Upper lobe of left lung (tissue), 6 donors: ENCODE measurements around the gene FGF14. TPM values are rescaled to one million over a fixed set of nuclear protein-coding genes. Genes with fewer than 3 reads are reported as not detected.

ENCODE experiments used
- ATAC-seq, 2 donors: fragments of 200-7000 bp; cut with Tn5 transposase; one replicate each; pipeline ENCODE4 v1.9.1; 2022; ENCODE audit warnings: mild to moderate bottlenecking in 2 of 2, moderate library complexity in 2 of 2; ENCODE audit not compliant: low FRiP score in 2 of 2
- DNase-seq, 2 donors: peaks; one replicate each; pipeline ENCODE4 v3.0.0-alpha.2; 2019 to 2020
- H3K27ac ChIP-seq, 4 donors: fragments of 200-600 bp; sonication (generic); one replicate each; pipeline ENCODE4 v1.5.1; 2016 to 2019
- H3K27me3 ChIP-seq, 4 donors: fragments of 200-600 bp; sonication (generic); one replicate each; pipeline ENCODE4 v1.5.1; 2017 to 2019
- H3K36me3 ChIP-seq, 4 donors: fragments of 200-600 bp; sonication (generic); one replicate each; pipeline ENCODE4 v1.5.1; 2016 to 2019
- H3K4me1 ChIP-seq, 4 donors: fragments of 200-600 bp; sonication (generic); one replicate each; pipeline ENCODE4 v1.5.1; 2018 to 2019
- H3K4me3 ChIP-seq, 4 donors: fragments of 200-600 bp; sonication (generic); one replicate each; pipeline ENCODE4 v1.5.1; 2017 to 2019; ENCODE audit warnings: mild to moderate bottlenecking in 2 of 4, moderate library complexity in 1 of 4
- H3K9me3 ChIP-seq, 4 donors: fragments of 200-600 bp; sonication (generic); one replicate each; pipeline ENCODE4 v1.5.1; 2018 to 2019
- EP300 ChIP-seq, 4 donors: sonication (generic); formaldehyde crosslinking; IDR thresholded peaks; one replicate each; pipeline ENCODE4 v1.5.1; 2017; ENCODE audit warnings: antibody characterized with exemption in 4 of 4, control low read depth in 2 of 4
- POLR2A ChIP-seq, 4 donors: fragments of 450-650 bp; IDR thresholded peaks; one replicate each; pipeline ENCODE4 v1.5.1; 2016 to 2017; ENCODE audit warnings: antibody characterized with exemption in 4 of 4, mild to moderate bottlenecking in 2 of 4
- POLR2AphosphoS5 ChIP-seq, 2 donors: sonication (generic); formaldehyde crosslinking; IDR thresholded peaks; one replicate each; pipeline ENCODE4 v1.5.1; 2017; ENCODE audit warnings: antibody characterized with exemption in 2 of 2
- WGBS, 2 donors: methylation state at CpG; one replicate each; pipeline ENCODE4 v1.1.5; 2017 to 2018; 5-methylcytosine and 5-hydroxymethylcytosine counted together
- total RNA-seq, 6 donors: library from RNA; depleted of rRNA in 4 of 6; stranded (reverse); fragments of >200 nt in 4 of 6; gene quantifications; one replicate each; pipeline versions ENCODE4 v1.1.0 to v1.2.1, GENCODE V29; 2016 to 2021
- TF ChIP-seq, protein P1 (sequence below), 6 experiments: fragments of 450-650 bp in 4 of 6; fragments of 200-600 bp in 2 of 6; sonication (generic) in 2 of 6; IDR thresholded peaks; one replicate each; pipeline ENCODE4 v1.5.1; 2016 to 2019; ENCODE audit warnings: antibody characterized with exemption in 6 of 6
- donor health status: DM: no; HTN: no; CAD: no; lungs with moderate emphysema.
- donor health status: DM: no; HTN: yes; CAD: no; lungs with severe emphysema.

FGF14 gene
- total RNA-seq, 6 donors from 2014 or later = 0.80 to 8.4 (median 4.1) TPM

DNA sequence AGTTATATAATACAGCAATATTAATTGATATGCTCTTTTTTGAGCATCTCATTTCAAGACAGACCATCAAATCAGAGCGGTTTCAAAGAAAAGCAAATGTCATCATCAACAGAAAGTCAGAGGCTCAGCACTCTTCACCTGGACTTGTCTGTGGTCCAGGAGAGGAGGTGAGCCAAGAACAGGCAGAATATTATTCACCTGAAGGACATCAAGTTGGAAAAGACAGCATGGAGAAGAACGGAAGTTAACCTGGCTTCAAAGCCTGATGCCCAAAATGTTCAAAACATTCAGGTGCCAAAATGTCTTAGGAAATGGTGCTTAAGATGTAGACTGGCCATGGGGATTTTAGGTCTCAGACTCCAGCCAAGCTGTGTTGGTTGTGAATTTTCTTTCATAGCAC is 40.7 kb downstream of the FGF14 start:
- Histone ChIP-seq H3K36me3 (no peaks in the 10 kb centered on the region), H3K9me3 (no peaks in the 10 kb centered on the region), H3K4me3 (no peak overlapping the region), H3K4me1 (no peaks in the 10 kb centered on the region), H3K27ac (no peak overlapping the region), H3K27me3 (no peaks in the 10 kb centered on the region)
- no peak for ATAC-seq
- no peak for DNase-seq
- 92 to 98% methylated on average over 2 of the region's 2 CpGs for WGBS, 2 donors
- TF ChIP-seq POLR2A (IDR thresholded peaks at IDR 0.05) = no peak
- TF ChIP-seq, protein P1, sequence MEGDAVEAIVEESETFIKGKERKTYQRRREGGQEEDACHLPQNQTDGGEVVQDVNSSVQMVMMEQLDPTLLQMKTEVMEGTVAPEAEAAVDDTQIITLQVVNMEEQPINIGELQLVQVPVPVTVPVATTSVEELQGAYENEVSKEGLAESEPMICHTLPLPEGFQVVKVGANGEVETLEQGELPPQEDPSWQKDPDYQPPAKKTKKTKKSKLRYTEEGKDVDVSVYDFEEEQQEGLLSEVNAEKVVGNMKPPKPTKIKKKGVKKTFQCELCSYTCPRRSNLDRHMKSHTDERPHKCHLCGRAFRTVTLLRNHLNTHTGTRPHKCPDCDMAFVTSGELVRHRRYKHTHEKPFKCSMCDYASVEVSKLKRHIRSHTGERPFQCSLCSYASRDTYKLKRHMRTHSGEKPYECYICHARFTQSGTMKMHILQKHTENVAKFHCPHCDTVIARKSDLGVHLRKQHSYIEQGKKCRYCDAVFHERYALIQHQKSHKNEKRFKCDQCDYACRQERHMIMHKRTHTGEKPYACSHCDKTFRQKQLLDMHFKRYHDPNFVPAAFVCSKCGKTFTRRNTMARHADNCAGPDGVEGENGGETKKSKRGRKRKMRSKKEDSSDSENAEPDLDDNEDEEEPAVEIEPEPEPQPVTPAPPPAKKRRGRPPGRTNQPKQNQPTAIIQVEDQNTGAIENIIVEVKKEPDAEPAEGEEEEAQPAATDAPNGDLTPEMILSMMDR (IDR thresholded peaks at IDR 0.05) = no peak

DNA sequence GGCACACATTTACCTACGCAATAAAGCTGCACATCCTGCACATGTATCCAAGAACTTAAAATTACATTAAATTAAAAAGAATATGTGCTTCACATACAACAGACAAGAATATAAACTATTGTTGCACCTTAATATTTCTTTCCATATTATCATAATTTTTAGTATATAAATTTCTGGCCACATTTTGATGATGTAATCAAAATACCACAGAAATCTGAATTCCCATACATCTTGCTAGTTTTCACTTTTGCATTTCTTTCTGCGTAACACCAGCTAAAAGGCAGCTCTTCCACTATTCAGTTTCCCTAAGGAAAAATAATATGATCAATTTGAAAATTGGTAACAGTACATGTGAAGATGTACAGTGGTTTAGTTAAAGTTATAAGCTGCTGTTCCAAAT is 42.6 kb downstream of the FGF14 start:
- Histone ChIP-seq H3K4me3 (no peak overlapping the region), H3K36me3 (no peaks in the 10 kb centered on the region), H3K27me3 (no peaks in the 10 kb centered on the region), H3K27ac (no peak overlapping the region), H3K4me1 (no peaks in the 10 kb centered on the region), H3K9me3 (no peaks in the 10 kb centered on the region)
- TF ChIP-seq EP300 (IDR thresholded peaks at IDR 0.05) (no peak), POLR2A (IDR thresholded peaks at IDR 0.05) (no peak), POLR2AphosphoS5 (IDR thresholded peaks at IDR 0.05) (no peak)
- TF ChIP-seq, protein P1 (IDR thresholded peaks at IDR 0.05) = no peak
- ATAC-seq (no peak), DNase-seq (no peak)
- 89 to 99% methylated on average over 2 of the region's 2 CpGs for WGBS, 2 donors

DNA sequence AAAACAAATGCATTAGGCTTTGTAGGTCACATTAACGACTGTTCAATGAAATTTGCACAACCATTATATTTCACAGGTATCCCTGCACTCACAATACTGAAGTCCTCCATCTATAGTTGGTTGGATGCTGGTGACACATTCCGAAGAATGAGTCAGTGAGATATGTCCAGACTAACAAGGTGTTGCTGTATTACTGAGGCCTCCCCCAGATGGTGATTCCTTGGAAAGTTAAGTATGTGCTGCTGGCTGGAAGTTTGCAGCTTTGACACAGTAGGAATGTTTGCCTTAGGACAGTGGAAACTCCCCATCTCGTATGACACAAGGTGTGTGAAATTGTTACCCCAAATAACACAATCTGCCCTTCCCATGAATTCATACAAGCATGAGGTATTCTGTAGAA is 46.6 kb downstream of the FGF14 start:
- Histone ChIP-seq H3K4me1 (no peaks in the 10 kb centered on the region), H3K9me3 (no peaks in the 10 kb centered on the region), H3K4me3 (no peak overlapping the region), H3K27me3 (no peaks in the 10 kb centered on the region), H3K36me3 (no peaks in the 10 kb centered on the region), H3K27ac (no peak overlapping the region)
- ATAC-seq (no peak), DNase-seq (no peak)
- 77 to 84% methylated on average over 3 of the region's 3 CpGs for WGBS, 2 donors
- TF ChIP-seq, protein P1 (IDR thresholded peaks at IDR 0.05) = no peak
- TF ChIP-seq POLR2AphosphoS5 (IDR thresholded peaks at IDR 0.05) (no peak), EP300 (IDR thresholded peaks at IDR 0.05) (no peak), POLR2A (IDR thresholded peaks at IDR 0.05) (no peak)

DNA sequence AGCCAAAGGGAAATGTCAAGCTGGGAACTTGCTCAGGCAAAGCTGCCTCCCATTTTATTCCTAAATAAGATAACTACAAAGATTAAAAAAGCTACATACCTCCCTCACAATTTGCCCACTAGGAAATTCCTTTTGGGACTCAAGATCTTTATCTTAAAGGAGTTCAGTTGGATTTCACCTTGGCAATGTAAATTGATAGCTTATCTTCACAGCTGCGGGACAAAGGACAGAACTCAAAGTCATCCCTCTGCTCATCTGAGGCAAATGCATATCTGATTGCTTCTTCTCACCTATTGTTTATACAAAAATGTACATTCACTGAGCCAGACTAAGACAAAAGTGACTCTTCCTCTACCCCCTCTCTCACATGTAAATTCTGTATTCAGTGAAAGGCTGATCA is 47.8 kb downstream of the FGF14 start:
- Histone ChIP-seq H3K4me3 (no peak overlapping the region), H3K4me1 (no peaks in the 10 kb centered on the region), H3K9me3 (no peaks in the 10 kb centered on the region), H3K27ac (no peak overlapping the region), H3K27me3 (no peaks in the 10 kb centered on the region), H3K36me3 (no peaks in the 10 kb centered on the region)
- ATAC-seq = no peak
- TF ChIP-seq EP300 (IDR thresholded peaks at IDR 0.05) = no peak
- TF ChIP-seq, protein P1 (IDR thresholded peaks at IDR 0.05) = no peak
- TF ChIP-seq POLR2A (IDR thresholded peaks at IDR 0.05) = no peak
- TF ChIP-seq POLR2AphosphoS5 (IDR thresholded peaks at IDR 0.05) = no peak
- WGBS, 2 donors = 39 to 57% methylated on average over 1 of the region's 1 CpG
- DNase-seq = no peak

DNA sequence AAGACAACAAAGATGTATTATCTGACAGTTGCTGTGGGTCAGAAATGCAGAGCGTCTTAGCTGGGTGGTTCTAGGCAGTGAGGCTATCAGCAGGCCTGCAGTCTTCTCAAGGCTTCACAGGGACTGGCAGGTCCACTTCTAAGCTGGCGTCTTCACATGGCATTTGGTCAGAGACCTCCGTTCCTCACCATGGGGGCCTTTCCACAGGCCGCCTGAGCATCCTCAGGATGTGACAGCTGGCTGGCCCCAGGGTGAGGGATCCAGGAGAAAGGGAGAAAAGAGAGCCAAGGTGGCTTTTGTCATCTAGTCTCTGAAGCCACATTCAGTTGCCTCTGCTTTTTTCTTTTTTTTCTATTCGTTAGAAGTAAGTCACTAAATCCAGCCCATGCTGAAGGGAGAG is 50.3 kb downstream of the FGF14 start:
- Histone ChIP-seq H3K27me3 (no peaks in the 10 kb centered on the region), H3K4me3 (no peak overlapping the region), H3K4me1 (no peaks in the 10 kb centered on the region), H3K9me3 (no peaks in the 10 kb centered on the region), H3K36me3 (no peaks in the 10 kb centered on the region), H3K27ac (no peak overlapping the region)
- WGBS, 2 donors = 73 to 79% methylated on average over 5 of the region's 5 CpGs
- DNase-seq (no peak), ATAC-seq (no peak)
- TF ChIP-seq EP300 (IDR thresholded peaks at IDR 0.05) = no peak
- no peak for TF ChIP-seq POLR2AphosphoS5 (IDR thresholded peaks at IDR 0.05)
- no peak for TF ChIP-seq POLR2A (IDR thresholded peaks at IDR 0.05)
- TF ChIP-seq, protein P1 (IDR thresholded peaks at IDR 0.05) = no peak
